PC-3 (cell line): Measurements from ENCODE around the gene STK39. TPM values are rescaled to one million over a fixed set of nuclear protein-coding genes. Genes with fewer than 3 reads are reported as not detected.

ENCODE experiments used
- ATAC-seq: fragments of 200-7000 bp; cut with Tn5 transposase; 2 replicates; pipeline ENCODE4 v1.9.1; 2020; ENCODE audit warnings: mild to moderate bottlenecking, moderate library complexity
- BruUV-seq: library from RNA; stranded (reverse); fragments of 400-500 nt; replicated peaks from 2 replicates; lab custom pipeline; 2021; lab: Mats Ljungman, UMichigan
- CTCF ChIA-PET: fragments of 300-600 bp; sonication (Branson Sonifier 250); formaldehyde crosslinking; loops from one replicate; lab custom pipeline; 2022; ENCODE audit warnings: antibody characterized with exemption; lab: Charles Lee
- POLR2A ChIA-PET: fragments of 300-600 bp; sonication (Branson Sonifier 250); formaldehyde crosslinking; loops from one replicate; lab custom pipeline; 2022; ENCODE audit warnings: antibody characterized with exemption; ENCODE audit not compliant: unreplicated experiment; lab: Charles Lee
- DNase-seq: peaks from one replicate; pipeline ENCODE4 v3.0.0-alpha.2; 2015
- H2AFZ ChIP-seq: fragments of 300-600 bp; sonication (generic); 2 replicates; pipeline ENCODE4 v1.6.0; 2016; ENCODE audit warnings: antibody characterized with exemption, low read length
- H3F3A ChIP-seq: fragments of 300-600 bp; sonication (generic); one replicate; pipeline ENCODE4 v1.6.0; 2017; ENCODE audit warnings: antibody characterized with exemption, low read length, control low read depth, mild to moderate bottlenecking; ENCODE audit not compliant: unreplicated experiment
- H3K27ac ChIP-seq: fragments of 300-600 bp; sonication (generic); 2 replicates; pipeline ENCODE4 v1.5.1; 2016; ENCODE audit warnings: mild to moderate bottlenecking, low read length
- H3K27me3 ChIP-seq: fragments of 300-600 bp; sonication (generic); 2 replicates; pipeline ENCODE4 v1.6.1; 2016; ENCODE audit warnings: low read length, mixed read lengths
- H3K36me3 ChIP-seq: fragments of 300-600 bp; sonication (generic); 2 replicates; pipeline ENCODE4 v1.6.1; 2016; ENCODE audit warnings: low read depth, mixed run types, low read length, mixed read lengths
- H3K4me1 ChIP-seq: fragments of 300-600 bp; sonication (generic); 2 replicates; pipeline ENCODE4 v1.5.1; 2016; ENCODE audit warnings: low read length; ENCODE audit not compliant: insufficient read depth
- H3K4me2 ChIP-seq: fragments of 300-600 bp; sonication (generic); 2 replicates; pipeline ENCODE4 v1.6.0; 2016; ENCODE audit warnings: low read length
- H3K4me3 ChIP-seq: fragments of 300-600 bp; sonication (generic); 2 replicates; pipeline ENCODE4 v1.5.1; 2016; ENCODE audit warnings: mild to moderate bottlenecking, low read length, mixed read lengths
- H3K79me2 ChIP-seq: fragments of 300-600 bp; sonication (generic); 2 replicates; pipeline ENCODE4 v1.6.1; 2017; ENCODE audit warnings: low read length, mixed read lengths
- H3K9ac ChIP-seq: fragments of 300-600 bp; sonication (generic); 2 replicates; pipeline ENCODE4 v1.6.0; 2016; ENCODE audit warnings: mild to moderate bottlenecking, low read length
- H3K9me2 ChIP-seq: fragments of 300-600 bp; sonication (generic); replicated peaks from 2 replicates; pipeline ENCODE4 v1.6.1; 2016; ENCODE audit warnings: mixed run types, low read length, mixed read lengths
- H3K9me3 ChIP-seq: fragments of 300-600 bp; sonication (generic); 2 replicates; pipeline ENCODE4 v1.6.1; 2016; ENCODE audit warnings: low read length, mixed read lengths
- H4K20me1 ChIP-seq: fragments of 300-600 bp; sonication (generic); 2 replicates; pipeline ENCODE4 v1.6.1; 2016; ENCODE audit warnings: low read length, mixed read lengths
- CTCF ChIP-seq: fragments of 300-600 bp; sonication (generic); conservative IDR thresholded peaks from 2 replicates; pipeline ENCODE4 v1.5.1; 2017; ENCODE audit warnings: antibody characterized with exemption, low read depth, mild to moderate bottlenecking, low read length
- EZH2 ChIP-seq: fragments of 300-600 bp; sonication (generic); IDR thresholded peaks from one replicate; pipeline ENCODE4 v1.6.1; 2017; ENCODE audit warnings: antibody characterized with exemption, mild to moderate bottlenecking, low read length; ENCODE audit not compliant: unreplicated experiment
- EZH2phosphoT487 ChIP-seq: fragments of 300-600 bp; sonication (generic); IDR thresholded peaks from 2 replicates; pipeline ENCODE4 v1.6.1; 2018; ENCODE audit warnings: mild to moderate bottlenecking, antibody characterized with exemption, low read length, borderline replicate concordance
- intact Hi-C: fragments of 100-400 bp; cut with micrococcal nuclease; formaldehyde crosslinking; loops from 2 replicates; pipeline ENCODE4 v1.9.0; 2023
- total RNA-seq: library from RNA; depleted of rRNA; stranded (reverse); fragments of >200 nt; gene quantifications from 2 replicates; pipeline ENCODE4 v1.2.3, GENCODE V29; 2014

The STK39 gene
- total RNA-seq, 1 experiment from 2014 or later, result 17.9 TPM

GRCh38 chr2:168186452-168186851 is 60.9 kb downstream of the STK39 start:
- no TSS peak for BruUV-seq
- CTCF ChIA-PET, result no interaction called here

GRCh38 chr2:168185583-168186274 is 61.7 kb downstream of the STK39 start:
- no peak overlapping the region for H3K27ac ChIP-seq
- H4K20me1 ChIP-seq, result no peaks in the 10 kb centered on the region
- intact Hi-C loops, result no loop called here
- H3K4me1 ChIP-seq, result peaks cover 74% of the 10 kb centered on the region
- H2AFZ ChIP-seq, result no peak overlapping the region
- ChIA-PET POLR2A (no interaction called here), CTCF (no interaction called here)
- ATAC-seq (peak; percentile 24; the same call in 1 of the 2 replicates), DNase-seq (peak; percentile 19)
- H3K9me2 ChIP-seq, result no peaks in the 10 kb centered on the region
- no peak overlapping the region for H3K4me3 ChIP-seq
- H3K4me2 ChIP-seq, result peak overlapping the region; percentile 1; the same call in 1 of the 2 replicates
- peaks cover 82% of the 10 kb centered on the region for H3K79me2 ChIP-seq
- H3K9me3 ChIP-seq, result no peaks in the 10 kb centered on the region
- no TSS peak for BruUV-seq
- no peak for TF ChIP-seq CTCF
- TF ChIP-seq EZH2phosphoT487, result no peak
- TF ChIP-seq EZH2, result no peak
- H3K9ac ChIP-seq, result no peak overlapping the region
- no peaks in the 10 kb centered on the region for H3K27me3 ChIP-seq
- H3F3A ChIP-seq, result no peaks in the 10 kb centered on the region
- H3K36me3 ChIP-seq, result no peaks in the 10 kb centered on the region

More at GRCh38 chr2:168186452-168186851, 60.9 kb downstream of the STK39 start:
- no peak for DNase-seq
- H3K36me3 ChIP-seq, result no peaks in the 10 kb centered on the region
- no peak overlapping the region for H3K4me2 ChIP-seq
- H3K4me3 ChIP-seq, result no peak overlapping the region
- H3K27ac ChIP-seq, result no peak overlapping the region
- intact Hi-C loops, result no loop called here
- H3K4me1 ChIP-seq, result peaks cover 74% of the 10 kb centered on the region
- POLR2A ChIA-PET, result no interaction called here
- no peak overlapping the region for H3K9ac ChIP-seq
- H3K79me2 ChIP-seq, result peaks cover 89% of the 10 kb centered on the region
- no peak for ATAC-seq
- H3K9me2 ChIP-seq, result no peaks in the 10 kb centered on the region
- no peaks in the 10 kb centered on the region for H3K9me3 ChIP-seq
- H3F3A ChIP-seq, result no peaks in the 10 kb centered on the region
- H4K20me1 ChIP-seq, result no peaks in the 10 kb centered on the region
- no peaks in the 10 kb centered on the region for H3K27me3 ChIP-seq
- TF ChIP-seq EZH2phosphoT487 (no peak), CTCF (no peak), EZH2 (no peak)
- no peak overlapping the region for H2AFZ ChIP-seq
